Activated T-helper 1 cell treated with anti-CD3 and anti-CD28 coated beads, Interleukin-2, amount 50 U/mL, for 16 hours (primary cell): ENCODE data around the gene TSN.
"Not testable (repeated sequence)": the region's sequence is repeated elsewhere in the genome, so short reads cannot be mapped to it uniquely, and the experiment has no call there.

ENCODE experiments used
- DNase-seq, 2 donors: peaks; one replicate each; pipeline ENCODE4 v3.0.0-alpha.2; 2020; ENCODE audit warnings: low read depth in 1 of 2, low spot score in 1 of 2

The TSN gene

GRCh38 chr2:121796239-121796638, 40.8 kb downstream of the TSN start:
- no peak for DNase-seq

DNA sequence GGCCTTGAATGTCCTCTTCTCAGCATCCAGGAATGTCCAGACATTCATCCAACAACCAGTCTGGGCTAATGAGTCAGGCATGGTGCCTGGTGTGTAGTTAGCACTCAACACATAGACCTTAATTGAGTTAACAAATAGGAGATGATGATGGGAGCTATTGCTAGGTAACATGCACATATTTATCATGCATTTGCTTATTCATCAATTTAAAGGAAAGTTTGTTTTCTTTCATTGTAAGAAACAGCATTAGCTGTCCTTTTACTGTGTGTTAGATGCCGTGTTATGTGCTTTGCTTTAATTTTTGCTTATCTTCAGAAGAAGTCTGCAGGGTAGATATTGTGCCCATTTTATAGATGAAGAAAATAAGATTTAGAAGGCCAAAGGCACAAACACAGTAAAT, 43.2 kb downstream of the TSN start:
- no peak for DNase-seq

GRCh38 chr2:121801916-121802315, 46.5 kb downstream of the TSN start:
- DNase-seq = no peak

- no peak for DNase-seq
Observed at GRCh38 chr2:121803503-121803902, 48.1 kb downstream of the TSN start.

GRCh38 chr2:121804340-121804739, 48.9 kb downstream of the TSN start:
- DNase-seq = no peak

GRCh38 chr2:121804997-121805765, 49.7 kb downstream of the TSN start:
- DNase-seq = no peak

GRCh38 chr2:121805766-121806143, 50.3 kb downstream of the TSN start:
- no peak for DNase-seq

- not testable (repeated sequence) for DNase-seq
Observed at GRCh38 chr2:121807771-121808170, 52.3 kb downstream of the TSN start.

DNA sequence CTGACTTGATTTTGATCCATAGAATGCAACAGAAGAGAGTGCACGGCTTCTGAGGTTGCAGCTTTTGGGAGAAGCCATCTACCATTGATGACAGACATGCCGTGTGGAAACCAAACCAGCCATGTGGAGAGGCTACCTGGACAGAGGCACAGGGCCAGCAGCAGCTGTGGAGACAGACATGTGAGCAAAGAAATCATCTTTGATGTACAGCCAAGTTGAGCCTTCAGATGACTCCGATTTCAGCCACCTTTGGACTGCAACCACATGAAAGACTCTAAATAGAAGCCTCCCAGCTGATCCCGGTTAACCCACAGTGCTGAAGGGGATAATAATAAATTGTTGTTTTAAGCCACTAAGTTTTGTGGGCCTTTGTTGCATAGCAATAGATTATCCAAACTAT, 54.2 kb downstream of the TSN start:
- no peak for DNase-seq

DNA sequence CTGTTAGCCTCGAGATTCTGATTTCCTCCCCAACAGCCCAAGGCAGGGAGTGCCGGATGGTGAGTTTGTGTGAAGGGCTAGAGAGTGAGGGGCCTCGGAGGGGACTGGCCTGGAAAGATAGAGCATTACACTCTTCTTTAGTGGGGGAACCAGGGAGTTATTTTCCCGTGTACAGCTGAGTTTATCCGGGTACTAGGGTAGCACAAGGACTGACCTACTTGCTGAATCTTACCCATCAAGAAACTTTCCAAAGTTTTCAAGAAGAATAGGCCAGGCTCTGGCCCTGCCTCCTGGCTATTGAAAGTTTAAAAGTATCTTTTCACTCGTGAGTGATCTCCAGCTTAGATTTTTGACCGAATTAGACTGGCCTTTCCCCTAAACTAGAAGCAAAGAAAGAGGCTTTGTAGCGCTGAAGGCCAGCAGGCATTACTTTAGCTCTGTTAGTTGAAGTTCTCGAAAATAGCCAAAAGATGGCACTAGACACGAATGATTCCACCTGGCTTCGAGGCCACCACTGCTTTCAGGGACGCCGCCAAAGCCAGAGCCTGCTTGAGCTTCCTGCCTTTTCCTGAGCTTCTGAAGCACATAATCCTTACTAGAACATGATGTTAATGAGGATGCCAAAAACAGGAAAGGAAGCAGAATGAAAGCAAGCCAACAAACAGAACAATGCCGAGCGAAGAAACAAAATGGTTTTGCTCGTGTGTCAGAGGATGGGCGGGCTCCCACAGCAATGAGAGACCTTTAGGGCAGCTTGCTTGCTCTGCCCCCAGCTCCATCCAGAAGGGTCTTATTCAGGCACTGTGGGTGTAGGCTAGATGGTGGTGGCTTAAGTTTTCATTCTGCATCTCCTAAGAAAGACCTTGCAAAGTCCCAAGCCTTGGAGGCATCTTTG, 55.8 kb downstream of the TSN start:
- no peak for DNase-seq

GRCh38 chr2:121813083-121813482, 57.6 kb downstream of the TSN start:
- DNase-seq = not testable (repeated sequence)

- no peak for DNase-seq
Observed at GRCh38 chr2:121815216-121815615, 59.8 kb downstream of the TSN start.

- no peak for DNase-seq
Observed at GRCh38 chr2:121816797-121817196, 61.3 kb downstream of the TSN start.

DNA sequence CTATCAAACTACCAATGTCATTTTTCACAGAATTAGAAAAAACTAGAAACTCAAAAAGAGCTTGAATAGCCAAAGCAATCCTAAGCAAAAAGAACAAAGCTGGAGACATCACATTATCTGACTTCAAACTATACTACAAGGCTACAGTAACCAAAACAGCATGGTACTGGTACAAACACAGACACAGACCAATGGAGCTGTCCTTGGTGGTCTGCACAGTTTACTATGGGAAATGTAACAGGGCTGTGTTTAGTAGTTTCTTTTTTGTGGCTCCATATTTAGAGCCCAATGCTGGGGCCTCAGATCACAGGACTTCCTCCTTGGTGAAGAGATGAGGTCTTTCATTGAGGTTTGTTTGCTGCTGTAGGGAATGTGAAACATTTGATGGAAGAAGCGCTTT, 61.9 kb downstream of the TSN start:
- DNase-seq = not testable (repeated sequence)
